GM23248 (cell line): ENCODE measurements around the gene C10orf105.

ENCODE experiments used
- EZH2 ChIP-seq: fragments of 200-600 bp; sonication (generic); IDR thresholded peaks from 2 replicates; pipeline ENCODE4 v1.6.1; 2018; ENCODE audit warnings: antibody characterized with exemption, mild to moderate bottlenecking; ENCODE audit not compliant: insufficient read depth, poor library complexity, severe bottlenecking
- EZH2phosphoT487 ChIP-seq: fragments of 200-600 bp; sonication (generic); IDR thresholded peaks from 2 replicates; pipeline ENCODE4 v1.6.1; 2018; ENCODE audit warnings: antibody characterized with exemption, moderate library complexity, mild to moderate bottlenecking, low read depth; ENCODE audit not compliant: insufficient read depth

- TF ChIP-seq EZH2 (no peak), EZH2phosphoT487 (no peak)
Observed at GRCh38 chr10:71755179-71755879, 35.8 kb upstream of the C10orf105 start.
